Peyer's patch (tissue), 4 donors: Measurements from ENCODE around the gene AGAP3. TPM values are rescaled to one million over a fixed set of nuclear protein-coding genes. Genes with fewer than 3 reads are reported as not detected.

Source experiments
- DNase-seq, 3 donors: peaks; one replicate each; pipeline ENCODE4 v3.0.0-alpha.2; 2017 to 2019
- H3K27ac ChIP-seq, 4 donors: fragments of 200-600 bp; sonication (generic); one replicate each; pipeline ENCODE4 v1.5.1; 2016 to 2019
- H3K27me3 ChIP-seq, 2 donors: fragments of 200-600 bp; sonication (generic); one replicate each; pipeline ENCODE4 v1.5.1; 2019
- H3K36me3 ChIP-seq, 3 donors: fragments of 200-600 bp; sonication (generic); one replicate each; pipeline ENCODE4 v1.5.1; 2016 to 2019
- H3K4me1 ChIP-seq, 4 donors: fragments of 200-600 bp; sonication (generic); one replicate each; pipeline ENCODE4 v1.5.1; 2016 to 2019
- H3K4me3 ChIP-seq, 4 donors: fragments of 200-600 bp; sonication (generic); 1 replicate in 3 of 4; 2 replicates in 1 of 4; pipeline ENCODE4 v1.5.1; 2016 to 2019; ENCODE audit warnings: mild to moderate bottlenecking in 1 of 4
- H3K9me3 ChIP-seq, 4 donors: fragments of 200-600 bp; sonication (generic); one replicate each; pipeline ENCODE4 v1.5.1; 2016 to 2019; ENCODE audit warnings: mild to moderate bottlenecking in 1 of 4
- CTCF ChIP-seq, 6 experiments: fragments of 450-650 bp in 4 of 6; fragments of 200-600 bp in 2 of 6; sonication (generic) in 1 of 6; IDR thresholded peaks; one replicate each; pipeline ENCODE4 v1.5.1; 2017 to 2019; ENCODE audit warnings: antibody characterized with exemption in 6 of 6, mild to moderate bottlenecking in 3 of 6, moderate library complexity in 1 of 6
- POLR2A ChIP-seq, 2 donors: fragments of 450-650 bp; IDR thresholded peaks; one replicate each; pipeline ENCODE4 v1.5.1; 2017; ENCODE audit warnings: antibody characterized with exemption in 2 of 2, mild to moderate bottlenecking in 2 of 2, moderate library complexity in 2 of 2
- total RNA-seq, 4 donors: library from RNA; depleted of rRNA; stranded (reverse); fragments of >200 nt; gene quantifications; one replicate each; pipeline ENCODE4 v1.1.0, GENCODE V29; 2016

The AGAP3 gene
- total RNA-seq, 4 donors from 2014 or later = 91.6 to 123 (median 101) TPM

- H3K4me1 ChIP-seq = peaks cover 0 to 13% (median under 1%) of the 10 kb centered on the region in 4 donors
- no peak overlapping the region for H3K4me3 ChIP-seq
- DNase-seq = no peak
- no peaks in the 10 kb centered on the region for H3K9me3 ChIP-seq
- H3K36me3 ChIP-seq = peaks cover 0 to 74% (median 0%) of the 10 kb centered on the region in 3 donors
- no peaks in the 10 kb centered on the region for H3K27me3 ChIP-seq
- no peak for TF ChIP-seq CTCF (IDR thresholded peaks at IDR 0.05)
- TF ChIP-seq POLR2A (IDR thresholded peaks at IDR 0.05) = no peak
- H3K27ac ChIP-seq = no peak overlapping the region
Measured at GRCh38 chr7:151066273-151066974, 19.9 kb upstream of the AGAP3 start.

GRCh38 chr7:151068069-151068773, 18.1 kb upstream of the AGAP3 start:
- no peak overlapping the region for H3K4me3 ChIP-seq
- no peak overlapping the region for H3K27ac ChIP-seq
- H3K36me3 ChIP-seq = peaks cover 0 to 89% (median 0%) of the 10 kb centered on the region in 3 donors
- no peak for TF ChIP-seq CTCF (IDR thresholded peaks at IDR 0.05)
- no peak for TF ChIP-seq POLR2A (IDR thresholded peaks at IDR 0.05)
- H3K27me3 ChIP-seq = no peaks in the 10 kb centered on the region
- no peaks in the 10 kb centered on the region for H3K9me3 ChIP-seq
- no peak for DNase-seq
- no peaks in the 10 kb centered on the region for H3K4me1 ChIP-seq

- no peak for DNase-seq
- H3K36me3 ChIP-seq = peaks cover 0 to 96% (median 0%) of the 10 kb centered on the region in 3 donors
- TF ChIP-seq POLR2A (IDR thresholded peaks at IDR 0.05) (no peak), CTCF (IDR thresholded peaks at IDR 0.05) (no peak)
Measured at GRCh38 chr7:151069841-151070573, 16.3 kb upstream of the AGAP3 start.

GRCh38 chr7:151070574-151070960, 15.7 kb upstream of the AGAP3 start:
- Histone ChIP-seq H3K27me3 (no peaks in the 10 kb centered on the region), H3K27ac (no peak overlapping the region), H3K36me3 (peaks cover 0 to 96% (median 0%) of the 10 kb centered on the region in 3 donors), H3K4me1 (no peaks in the 10 kb centered on the region), H3K4me3 (no peak overlapping the region), H3K9me3 (no peaks in the 10 kb centered on the region)
- DNase-seq = no peak
- TF ChIP-seq POLR2A (IDR thresholded peaks at IDR 0.05) (no peak), CTCF (IDR thresholded peaks at IDR 0.05) (no peak)

More at GRCh38 chr7:151069841-151070573, 16.3 kb upstream of the AGAP3 start:
- Histone ChIP-seq H3K4me1 (no peaks in the 10 kb centered on the region), H3K4me3 (no peak overlapping the region), H3K27ac (no peak overlapping the region), H3K27me3 (no peaks in the 10 kb centered on the region), H3K9me3 (no peaks in the 10 kb centered on the region)

GRCh38 chr7:151071032-151071866, 15.0 kb upstream of the AGAP3 start:
- no peaks in the 10 kb centered on the region for H3K9me3 ChIP-seq
- H3K27me3 ChIP-seq = no peaks in the 10 kb centered on the region
- H3K4me3 ChIP-seq = no peak overlapping the region
- H3K27ac ChIP-seq = no peak overlapping the region
- no peaks in the 10 kb centered on the region for H3K4me1 ChIP-seq
- peaks cover 0 to 94% (median 0%) of the 10 kb centered on the region in 3 donors for H3K36me3 ChIP-seq
- no peak for DNase-seq
- TF ChIP-seq CTCF (IDR thresholded peaks at IDR 0.05) = no peak
- no peak for TF ChIP-seq POLR2A (IDR thresholded peaks at IDR 0.05)
